K562 (cell line): ENCODE measurements around the gene SPTSSA. TPM values are rescaled to one million over a fixed set of nuclear protein-coding genes. Genes with fewer than 3 reads are reported as not detected.

ENCODE experiments used
- BRD9 ChIP-seq: fragments of 450-650 bp; IDR thresholded peaks from 2 replicates; pipeline ENCODE4 v1.6.1; 2018; ENCODE audit warnings: low read depth; ENCODE audit not compliant: partially characterized antibody
- CBX1 ChIP-seq: sonication (generic); IDR thresholded peaks from 2 replicates; pipeline ENCODE4 v1.6.1; 2016; ENCODE audit warnings: antibody characterized with exemption, low read depth, mild to moderate bottlenecking
- NUFIP1 ChIP-seq: fragments of 450-650 bp; IDR thresholded peaks from 2 replicates; pipeline ENCODE4 v1.6.1; 2018; ENCODE audit not compliant: partially characterized antibody
- RBM22 ChIP-seq: fragments of 200-400 bp; formaldehyde crosslinking; IDR thresholded peaks from 2 replicates; pipeline ENCODE4 v1.6.1; 2018; ENCODE audit warnings: low read length, low read depth; ENCODE audit not compliant: poor library complexity, severe bottlenecking
- RFX1 ChIP-seq: fragments of 450-650 bp; IDR thresholded peaks from 2 replicates; pipeline ENCODE4 v1.6.1; 2016; ENCODE audit warnings: mild to moderate bottlenecking, moderate library complexity
- SIX5 ChIP-seq, 2 experiments: IDR thresholded peaks; 2 replicates each; pipeline ENCODE4 v1.6.1; 2011; ENCODE audit warnings: low read length in 2 of 2, borderline replicate concordance in 1 of 2, low read depth in 1 of 2, mild to moderate bottlenecking in 1 of 2, moderate library complexity in 1 of 2; ENCODE audit not compliant: insufficient read depth in 1 of 2
- SLC30A9 ChIP-seq: fragments of 250-450 bp; sonication (Bioruptor Pico); IDR thresholded peaks from 2 replicates; pipeline ENCODE4 v1.8.0; 2022; ENCODE audit warnings: mild to moderate bottlenecking, moderate library complexity
- SMC3 ChIP-seq: conservative IDR thresholded peaks from 2 replicates; pipeline ENCODE4 v1.6.1; 2011; ENCODE audit warnings: low read depth, low read length, improper control_type of control experiment; ENCODE audit not compliant: insufficient read depth
- SNRNP70 ChIP-seq: fragments of 200-400 bp; formaldehyde crosslinking; optimal IDR thresholded peaks from 2 replicates; pipeline ENCODE3; 2017; ENCODE audit warnings: low read depth, low read length
- SREBF2 ChIP-seq: sonication (generic); formaldehyde crosslinking; IDR thresholded peaks from 2 replicates; pipeline ENCODE4 v1.4.0; 2020; ENCODE audit warnings: mild to moderate bottlenecking, missing genetic modification reagents
- ZNF324 ChIP-seq: fragments of 250-450 bp; sonication (Bioruptor Pico); IDR thresholded peaks from 2 replicates; pipeline ENCODE4 v1.4.0; 2020; ENCODE audit warnings: mild to moderate bottlenecking
- ZNF589 ChIP-seq: fragments of 200-800 bp; sonication (Bioruptor generic); IDR thresholded peaks from 2 replicates; pipeline ENCODE4 v1.6.1; 2016; ENCODE audit warnings: low read depth, missing genetic modification characterization, missing compliant biosample characterization
- polyA plus RNA-seq, 8 experiments: library from polyadenylated mRNA; depleted of rRNA in 4 of 8; stranded (reverse) in 5 of 8; unstranded in 3 of 8; fragments of >200 nt; fragmentation: Nextera tagmentation in 2 of 8; fragmentation: Illumina TruSeq in 1 of 8; extraction: Ambion mirVana in 2 of 8; extraction: Trizol in 1 of 8; gene quantifications; 2 replicates each; pipeline versions ENCODE4 v1.2.1 to v1.2.3, GENCODE V29; 2011 to 2014; ENCODE audit warnings: inconsistent platforms in 1 of 8, missing spikeins in 1 of 8
- total RNA-seq, 7 experiments: library from RNA; depleted of rRNA in 6 of 7; stranded (reverse); fragments of >200 nt in 6 of 7; fragmentation: Illumina TruSeq in 2 of 7; extraction: Trizol in 2 of 7; gene quantifications; 2 replicates each; pipeline versions ENCODE4 v1.2.1 to v1.2.3, GENCODE V29; 2011 to 2021; ENCODE audit warnings: low replicate concordance in 1 of 7
- TF ChIP-seq, protein P1 (sequence below): fragments of 250-450 bp; sonication (Bioruptor Pico); IDR thresholded peaks from 2 replicates; pipeline ENCODE4 v1.4.0; 2020; ENCODE audit warnings: borderline replicate concordance
- TF ChIP-seq, protein P2 (sequence below): IDR thresholded peaks from 2 replicates; pipeline ENCODE4 v1.6.1; 2011; ENCODE audit not compliant: insufficient read length; ENCODE audit errors: extremely low read depth
- TF ChIP-seq, protein P3 (sequence below): fragments of 250-450 bp; sonication (Bioruptor Pico); IDR thresholded peaks from 2 replicates; pipeline ENCODE4 v1.5.1; 2021; ENCODE audit warnings: mild to moderate bottlenecking
- TF ChIP-seq, protein P4 (sequence below): sonication (generic); formaldehyde crosslinking; IDR thresholded peaks from 2 replicates; pipeline ENCODE4 v1.9.0; 2022; ENCODE audit warnings: mild to moderate bottlenecking, missing genetic modification reagents
- TF ChIP-seq, protein P5 (sequence below): fragments of 450-650 bp; IDR thresholded peaks from 2 replicates; pipeline ENCODE4 v1.6.1; 2018; ENCODE audit not compliant: partially characterized antibody
- TF ChIP-seq, protein P6 (sequence below): fragments of 250-450 bp; sonication (Bioruptor Pico); IDR thresholded peaks from 2 replicates; pipeline ENCODE4 v1.8.0; 2022; ENCODE audit warnings: moderate library complexity, mild to moderate bottlenecking, inconsistent platforms

The SPTSSA gene
- total and polyA plus RNA-seq, 9 of the 15 experiments (the other 6 are each of a cell fraction or from before 2014, with no cell fraction given), result 6.8 to 35.7 (median 22.0) TPM

DNA sequence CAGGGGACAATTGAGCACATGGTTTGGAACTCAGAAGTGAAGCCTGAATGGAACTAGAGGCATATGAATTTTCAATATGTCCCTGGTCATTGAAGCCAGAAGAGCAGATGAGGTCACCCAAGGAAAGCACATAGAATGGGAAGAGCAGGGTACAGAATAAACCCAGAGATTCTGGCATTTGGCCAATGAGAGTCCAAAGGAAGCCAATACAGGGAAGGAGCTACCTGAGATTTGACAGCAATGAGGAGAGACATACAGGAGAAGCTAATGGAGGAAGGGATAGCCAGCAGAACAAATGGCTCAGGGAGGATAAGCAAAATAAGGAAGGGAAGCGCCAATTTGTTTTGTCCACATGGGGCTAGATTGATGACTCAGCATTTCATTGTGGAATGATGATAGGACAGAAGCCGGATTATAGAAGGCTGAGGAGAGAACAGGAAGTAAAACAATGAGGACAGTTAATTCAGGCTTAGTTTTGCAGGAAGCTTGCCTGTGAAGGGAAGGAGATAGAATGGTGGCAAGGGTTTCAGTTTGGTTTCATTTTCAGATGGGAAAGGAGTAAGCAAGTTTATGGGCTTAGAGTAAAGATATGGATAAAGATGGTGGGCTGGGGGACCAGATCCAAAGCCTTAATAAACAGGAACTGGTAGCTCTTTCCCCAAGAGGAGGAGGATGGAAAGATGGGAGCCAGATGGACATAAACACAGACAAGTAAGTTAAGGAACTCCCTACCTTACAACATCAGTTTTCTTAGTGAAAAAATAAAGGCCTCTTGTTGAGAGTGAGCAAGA is 3.2 kb upstream of the SPTSSA start (continued):
- TF ChIP-seq, protein P1, sequence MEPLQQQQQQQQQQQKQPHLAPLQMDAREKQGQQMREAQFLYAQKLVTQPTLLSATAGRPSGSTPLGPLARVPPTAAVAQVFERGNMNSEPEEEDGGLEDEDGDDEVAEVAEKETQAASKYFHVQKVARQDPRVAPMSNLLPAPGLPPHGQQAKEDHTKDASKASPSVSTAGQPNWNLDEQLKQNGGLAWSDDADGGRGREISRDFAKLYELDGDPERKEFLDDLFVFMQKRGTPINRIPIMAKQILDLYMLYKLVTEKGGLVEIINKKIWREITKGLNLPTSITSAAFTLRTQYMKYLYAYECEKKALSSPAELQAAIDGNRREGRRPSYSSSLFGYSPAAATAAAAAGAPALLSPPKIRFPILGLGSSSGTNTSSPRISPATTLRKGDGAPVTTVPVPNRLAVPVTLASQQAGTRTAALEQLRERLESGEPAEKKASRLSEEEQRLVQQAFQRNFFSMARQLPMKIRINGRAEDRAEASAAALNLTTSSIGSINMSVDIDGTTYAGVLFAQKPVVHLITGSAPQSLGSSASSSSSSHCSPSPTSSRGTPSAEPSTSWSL, result no peak
- TF ChIP-seq ZNF324 (CRISPR knock-in tag), result no peak
- TF ChIP-seq, protein P2, sequence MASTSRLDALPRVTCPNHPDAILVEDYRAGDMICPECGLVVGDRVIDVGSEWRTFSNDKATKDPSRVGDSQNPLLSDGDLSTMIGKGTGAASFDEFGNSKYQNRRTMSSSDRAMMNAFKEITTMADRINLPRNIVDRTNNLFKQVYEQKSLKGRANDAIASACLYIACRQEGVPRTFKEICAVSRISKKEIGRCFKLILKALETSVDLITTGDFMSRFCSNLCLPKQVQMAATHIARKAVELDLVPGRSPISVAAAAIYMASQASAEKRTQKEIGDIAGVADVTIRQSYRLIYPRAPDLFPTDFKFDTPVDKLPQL, result no peak
- no peak for TF ChIP-seq SNRNP70
- no peak for TF ChIP-seq CBX1
- no peak for TF ChIP-seq NUFIP1
- TF ChIP-seq, protein P3, sequence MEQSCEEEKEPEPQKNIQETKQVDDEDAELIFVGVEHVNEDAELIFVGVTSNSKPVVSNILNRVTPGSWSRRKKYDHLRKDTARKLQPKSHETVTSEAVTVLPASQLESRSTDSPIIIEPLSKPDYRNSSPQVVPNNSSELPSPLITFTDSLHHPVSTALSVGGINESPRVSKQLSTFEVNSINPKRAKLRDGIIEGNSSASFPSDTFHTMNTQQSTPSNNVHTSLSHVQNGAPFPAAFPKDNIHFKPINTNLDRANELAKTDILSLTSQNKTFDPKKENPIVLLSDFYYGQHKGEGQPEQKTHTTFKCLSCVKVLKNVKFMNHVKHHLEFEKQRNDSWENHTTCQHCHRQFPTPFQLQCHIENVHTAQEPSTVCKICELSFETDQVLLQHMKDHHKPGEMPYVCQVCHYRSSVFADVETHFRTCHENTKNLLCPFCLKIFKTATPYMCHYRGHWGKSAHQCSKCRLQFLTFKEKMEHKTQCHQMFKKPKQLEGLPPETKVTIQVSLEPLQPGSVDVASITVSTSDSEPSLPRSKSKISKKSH (CRISPR knock-in tag), result no peak
- peak; percentile 73; the same call in 1 of the 2 replicates for TF ChIP-seq ZNF589 (CRISPR knock-in tag)
- TF ChIP-seq, protein P4, sequence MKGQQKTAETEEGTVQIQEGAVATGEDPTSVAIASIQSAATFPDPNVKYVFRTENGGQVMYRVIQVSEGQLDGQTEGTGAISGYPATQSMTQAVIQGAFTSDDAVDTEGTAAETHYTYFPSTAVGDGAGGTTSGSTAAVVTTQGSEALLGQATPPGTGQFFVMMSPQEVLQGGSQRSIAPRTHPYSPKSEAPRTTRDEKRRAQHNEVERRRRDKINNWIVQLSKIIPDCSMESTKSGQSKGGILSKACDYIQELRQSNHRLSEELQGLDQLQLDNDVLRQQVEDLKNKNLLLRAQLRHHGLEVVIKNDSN, result 0 out of 2 replicates have a peak, but pooled peaks have one; percentile 11
- no peak for TF ChIP-seq SLC30A9 (CRISPR knock-in tag)
- no peak for TF ChIP-seq SMC3
- TF ChIP-seq, protein P5, sequence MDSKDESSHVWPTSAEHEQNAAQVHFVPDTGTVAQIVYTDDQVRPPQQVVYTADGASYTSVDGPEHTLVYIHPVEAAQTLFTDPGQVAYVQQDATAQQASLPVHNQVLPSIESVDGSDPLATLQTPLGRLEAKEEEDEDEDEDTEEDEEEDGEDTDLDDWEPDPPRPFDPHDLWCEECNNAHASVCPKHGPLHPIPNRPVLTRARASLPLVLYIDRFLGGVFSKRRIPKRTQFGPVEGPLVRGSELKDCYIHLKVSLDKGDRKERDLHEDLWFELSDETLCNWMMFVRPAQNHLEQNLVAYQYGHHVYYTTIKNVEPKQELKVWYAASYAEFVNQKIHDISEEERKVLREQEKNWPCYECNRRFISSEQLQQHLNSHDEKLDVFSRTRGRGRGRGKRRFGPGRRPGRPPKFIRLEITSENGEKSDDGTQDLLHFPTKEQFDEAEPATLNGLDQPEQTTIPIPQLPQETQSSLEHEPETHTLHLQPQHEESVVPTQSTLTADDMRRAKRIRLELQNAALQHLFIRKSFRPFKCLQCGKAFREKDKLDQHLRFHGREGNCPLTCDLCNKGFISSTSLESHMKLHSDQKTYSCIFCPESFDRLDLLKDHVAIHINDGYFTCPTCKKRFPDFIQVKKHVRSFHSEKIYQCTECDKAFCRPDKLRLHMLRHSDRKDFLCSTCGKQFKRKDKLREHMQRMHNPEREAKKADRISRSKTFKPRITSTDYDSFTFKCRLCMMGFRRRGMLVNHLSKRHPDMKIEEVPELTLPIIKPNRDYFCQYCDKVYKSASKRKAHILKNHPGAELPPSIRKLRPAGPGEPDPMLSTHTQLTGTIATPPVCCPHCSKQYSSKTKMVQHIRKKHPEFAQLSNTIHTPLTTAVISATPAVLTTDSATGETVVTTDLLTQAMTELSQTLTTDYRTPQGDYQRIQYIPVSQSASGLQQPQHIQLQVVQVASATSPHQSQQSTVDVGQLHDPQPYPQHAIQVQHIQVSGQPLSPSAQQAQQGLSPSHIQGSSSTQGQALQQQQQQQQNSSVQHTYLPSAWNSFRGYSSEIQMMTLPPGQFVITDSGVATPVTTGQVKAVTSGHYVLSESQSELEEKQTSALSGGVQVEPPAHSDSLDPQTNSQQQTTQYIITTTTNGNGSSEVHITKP, result peak; percentile 24
- TF ChIP-seq, protein P6, sequence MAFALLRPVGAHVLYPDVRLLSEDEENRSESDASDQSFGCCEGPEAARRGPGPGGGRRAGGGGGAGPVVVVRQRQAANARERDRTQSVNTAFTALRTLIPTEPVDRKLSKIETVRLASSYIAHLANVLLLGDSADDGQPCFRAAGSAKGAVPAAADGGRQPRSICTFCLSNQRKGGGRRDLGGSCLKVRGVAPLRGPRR (CRISPR knock-in tag), result no peak
- TF ChIP-seq RFX1, result no peak
- no peak for TF ChIP-seq RBM22
- TF ChIP-seq SREBF2 (CRISPR knock-in tag), result no peak
- TF ChIP-seq BRD9, result no peak
- TF ChIP-seq SIX5 (IDR thresholded peaks at IDR 0.05; ENCODE audit: borderline replicate concordance in 1 of 2, insufficient read depth in 1 of 2, low read depth in 1 of 2, low read length in 2 of 2), result no peak
